Bone marrow (tissue), 2 donors: ENCODE measurements around the gene AUTS2.
A peak's percentile ranks its signal among the peaks of the same experiment; 100 is the strongest.

Source experiments
- DNase-seq, 2 donors: peaks; one replicate each; lab custom pipeline; 2025; lab: John Stamatoyannopoulos, UW

AUTS2 gene

DNA sequence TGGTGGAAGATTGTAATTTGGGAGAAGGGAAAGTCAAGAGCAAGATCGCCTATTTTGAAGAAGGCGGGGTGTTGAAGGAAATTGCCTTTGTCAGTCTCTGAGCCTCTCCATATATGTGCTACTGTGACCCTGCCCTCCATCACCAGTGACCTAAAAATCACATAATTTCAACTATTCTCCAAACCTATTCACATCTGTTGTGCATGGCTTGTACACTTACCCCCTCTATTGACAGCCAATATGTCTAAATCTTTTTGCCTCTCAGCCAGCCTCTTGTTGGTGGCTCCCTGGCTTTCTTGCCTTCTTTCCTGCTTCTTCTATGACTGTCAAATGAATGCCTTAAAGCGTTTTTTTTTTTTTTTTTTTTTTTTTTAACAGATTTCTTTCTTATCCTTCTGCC lies 295.6 kb downstream of the AUTS2 start:
- DNase-seq: peak in 1 of 2 donors; percentile 50

DNA sequence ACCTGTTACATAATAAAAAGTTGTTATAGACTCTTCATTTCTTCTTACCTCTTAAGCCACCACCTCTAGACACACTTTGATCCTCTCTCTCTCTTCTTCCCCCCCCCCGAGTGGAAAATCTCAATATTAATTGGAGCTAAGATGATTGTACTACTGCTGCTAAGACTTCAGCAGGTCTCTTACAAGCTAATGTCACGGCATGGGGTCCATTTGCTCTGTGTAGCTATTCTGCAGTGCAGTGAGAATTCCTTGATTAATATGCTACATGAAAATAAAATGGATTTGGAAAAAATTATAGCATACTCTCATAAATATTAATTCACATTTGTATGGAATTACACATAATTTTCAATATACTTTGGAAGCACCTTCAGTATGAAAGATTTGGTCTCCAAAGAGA lies 297.2 kb downstream of the AUTS2 start:
- DNase-seq: no peak

DNA sequence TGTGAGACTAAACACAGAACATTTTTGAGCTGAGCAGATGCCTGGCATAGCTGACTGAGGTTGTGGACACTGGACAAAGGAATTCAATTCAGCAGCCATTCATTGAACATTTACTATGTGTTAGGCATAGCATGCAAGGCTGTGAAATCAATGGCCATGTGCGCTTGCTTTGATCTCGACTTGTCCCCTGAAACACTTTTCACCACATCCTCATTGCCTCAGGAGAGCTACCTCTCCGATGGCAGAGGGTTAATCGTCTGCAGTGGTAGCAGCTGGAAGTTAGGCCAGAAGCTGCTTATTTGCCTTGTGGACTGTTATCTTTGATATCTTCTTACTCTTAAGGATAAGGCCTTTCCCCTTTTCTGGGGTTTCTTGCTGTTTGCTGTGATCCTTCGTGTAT lies 297.8 kb downstream of the AUTS2 start:
- DNase-seq: no peak

DNA sequence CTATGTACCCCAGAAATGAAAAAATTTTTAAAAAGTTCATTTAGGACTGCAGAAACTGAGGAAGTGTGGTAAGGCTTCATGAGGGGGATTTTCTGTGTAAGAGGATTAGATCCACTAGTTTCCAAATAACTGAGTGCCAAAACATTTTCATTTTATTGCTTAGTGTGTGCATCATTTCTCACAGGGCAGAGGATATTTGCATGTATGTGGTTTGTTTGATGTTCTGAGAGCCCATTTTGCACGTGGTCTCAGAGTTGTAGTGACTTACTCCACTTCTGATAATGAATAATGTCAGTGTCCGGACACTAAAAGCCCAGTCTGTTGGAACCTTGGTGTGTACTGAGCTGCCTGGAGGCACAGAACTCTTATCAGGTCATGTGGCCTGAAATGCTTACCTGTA lies 299.9 kb downstream of the AUTS2 start:
- no peak for DNase-seq

DNA sequence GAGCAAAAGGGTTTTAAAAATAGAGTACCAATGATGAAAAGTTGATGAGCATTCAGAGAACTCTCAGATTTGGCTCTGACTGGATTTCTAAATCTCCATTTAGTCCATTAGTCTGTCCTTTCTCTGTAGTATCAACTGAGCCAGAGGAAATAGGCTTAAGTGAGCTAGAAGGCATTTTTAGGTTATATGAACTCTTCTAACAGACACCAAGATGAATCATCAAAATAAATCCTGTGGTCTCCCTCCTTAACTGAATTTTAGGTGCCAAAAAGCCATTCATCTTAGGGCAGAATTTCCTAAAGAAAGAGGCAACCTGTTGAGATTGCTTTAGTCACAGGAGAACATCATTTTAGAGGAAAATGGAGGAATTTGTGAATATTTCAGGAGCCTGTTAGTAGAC lies 305.1 kb downstream of the AUTS2 start:
- peak in 1 of 2 donors; percentile 46 for DNase-seq

DNA sequence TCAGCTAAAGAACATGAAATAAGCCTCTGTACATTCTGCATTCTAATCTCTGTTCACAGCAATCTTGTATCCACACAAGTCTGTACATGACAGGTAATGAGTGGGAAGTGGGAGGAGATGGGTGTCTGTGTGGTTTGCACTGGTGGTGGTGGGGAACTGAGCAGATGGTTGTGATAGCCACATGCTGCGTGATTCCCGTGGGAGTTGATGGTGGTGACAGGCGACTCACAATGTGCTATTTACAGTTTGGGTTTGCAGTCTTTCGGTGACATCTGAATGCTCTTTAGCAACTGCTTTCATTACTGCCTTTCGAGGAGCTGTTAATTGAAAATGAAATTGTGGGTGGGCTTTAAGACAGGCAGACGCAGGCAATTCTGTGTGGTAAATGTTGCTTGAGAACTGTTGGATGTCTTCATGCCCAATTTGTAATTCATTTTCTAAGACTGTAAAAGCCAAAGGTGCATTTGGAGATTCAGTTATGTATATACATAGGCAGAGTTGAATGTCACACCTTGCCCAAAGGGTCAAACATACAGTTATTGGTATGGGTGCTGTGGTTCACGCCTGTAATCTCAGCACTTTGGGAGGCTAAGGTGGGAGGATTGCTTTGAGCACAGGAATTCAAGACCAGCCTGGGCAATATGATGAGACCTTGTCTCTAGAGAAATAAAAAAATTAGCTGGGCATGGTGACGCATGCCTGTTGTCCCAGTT lies 308.2 kb downstream of the AUTS2 start:
- DNase-seq: peak in 1 of 2 donors; percentile 57

DNA sequence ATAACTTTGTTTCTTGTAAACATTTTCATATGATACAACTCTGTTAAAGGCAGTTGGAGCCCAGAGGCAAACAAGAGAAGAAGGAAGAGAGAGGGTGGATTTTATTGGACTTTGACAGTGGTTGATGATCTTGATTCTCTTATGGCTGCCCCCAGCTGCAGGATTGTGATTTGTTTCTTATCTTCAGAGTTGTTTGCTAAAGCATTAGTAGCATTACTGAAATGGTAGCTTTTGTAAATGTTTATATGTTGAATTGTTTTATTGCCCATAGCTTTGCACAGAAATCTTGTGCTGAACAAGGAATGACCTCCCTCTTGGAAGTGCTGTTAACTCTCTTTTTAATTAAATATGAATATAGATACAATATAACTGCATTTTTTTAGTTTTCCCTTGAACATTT lies 309.4 kb downstream of the AUTS2 start:
- no peak for DNase-seq

DNA sequence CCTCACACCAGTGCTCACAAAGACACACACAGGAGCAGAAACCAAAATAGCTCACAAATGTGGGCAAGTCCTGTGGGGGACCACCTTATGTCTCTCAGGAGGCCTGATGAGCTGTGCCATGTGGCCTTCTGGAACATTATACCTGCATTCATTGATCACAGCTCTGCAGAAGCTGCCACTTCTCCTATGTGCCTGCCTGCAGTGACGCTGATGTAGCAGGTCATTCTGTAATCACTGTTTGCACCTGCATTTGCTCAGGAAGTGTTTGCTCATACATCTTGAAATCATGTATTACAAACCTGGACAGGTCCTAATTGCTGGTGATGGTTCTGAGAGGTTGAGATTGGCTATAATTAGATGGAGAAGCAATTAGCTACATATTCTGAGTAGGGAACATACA lies 310.2 kb downstream of the AUTS2 start:
- DNase-seq: no peak

DNA sequence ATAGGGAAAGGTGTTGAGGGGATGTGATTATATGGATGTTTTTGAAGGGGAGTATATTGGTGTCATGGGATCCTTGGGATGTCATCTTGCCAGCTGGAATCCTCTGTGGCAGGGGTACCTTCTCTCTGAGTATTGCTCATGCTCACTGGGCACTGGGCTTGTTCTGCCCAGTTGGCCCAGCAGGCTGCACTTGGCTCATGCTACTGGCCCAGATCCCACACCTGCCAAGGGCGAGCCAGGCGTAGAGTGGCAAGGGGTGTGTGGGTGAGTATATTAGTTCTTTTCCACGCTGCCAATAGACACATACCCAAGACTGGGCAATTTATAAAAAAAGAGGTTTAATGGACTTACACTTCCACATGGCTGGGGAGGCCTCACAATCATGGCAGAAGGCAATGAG lies 311.9 kb downstream of the AUTS2 start:
- no peak for DNase-seq

DNA sequence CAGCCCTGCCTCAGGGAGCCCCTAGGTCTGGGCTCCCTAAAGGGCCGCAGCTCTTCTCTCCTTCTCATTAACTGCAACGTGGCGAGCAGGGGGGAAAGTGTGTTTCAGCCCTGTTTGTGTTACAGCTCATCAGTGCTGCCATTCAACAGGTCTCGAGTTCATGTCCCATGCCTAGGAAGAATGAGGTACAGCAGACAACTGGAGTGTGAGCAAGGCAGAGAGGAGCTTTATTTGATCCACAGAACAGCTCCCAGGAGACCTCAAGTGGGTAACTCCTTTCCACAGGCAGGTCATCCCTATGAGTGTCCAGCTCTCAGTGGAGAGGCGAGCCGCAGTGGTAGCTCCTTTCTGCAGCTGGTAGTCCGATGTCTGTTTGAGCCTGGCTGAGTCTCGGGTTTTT lies 313.1 kb downstream of the AUTS2 start:
- no peak for DNase-seq

DNA sequence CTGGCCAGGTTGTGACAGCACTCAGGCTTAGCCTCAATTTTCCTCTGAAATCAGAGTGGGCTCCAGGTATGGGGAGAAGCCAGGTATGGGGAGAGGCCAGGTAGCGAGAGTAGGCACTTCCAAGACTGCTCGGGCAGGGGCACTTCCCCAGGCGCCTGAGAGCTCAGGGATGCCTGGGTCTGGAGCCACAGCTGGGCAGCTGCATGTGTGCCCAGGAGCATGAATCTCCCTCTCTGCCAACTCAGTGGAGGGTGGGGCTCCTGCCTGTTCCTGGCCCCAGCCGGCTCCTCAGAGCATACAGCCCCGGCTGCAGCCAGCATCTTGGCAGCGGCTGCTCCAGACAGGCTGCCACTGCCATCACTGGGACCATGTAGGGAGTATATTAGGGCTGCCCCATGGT lies 313.9 kb downstream of the AUTS2 start:
- no peak for DNase-seq

DNA sequence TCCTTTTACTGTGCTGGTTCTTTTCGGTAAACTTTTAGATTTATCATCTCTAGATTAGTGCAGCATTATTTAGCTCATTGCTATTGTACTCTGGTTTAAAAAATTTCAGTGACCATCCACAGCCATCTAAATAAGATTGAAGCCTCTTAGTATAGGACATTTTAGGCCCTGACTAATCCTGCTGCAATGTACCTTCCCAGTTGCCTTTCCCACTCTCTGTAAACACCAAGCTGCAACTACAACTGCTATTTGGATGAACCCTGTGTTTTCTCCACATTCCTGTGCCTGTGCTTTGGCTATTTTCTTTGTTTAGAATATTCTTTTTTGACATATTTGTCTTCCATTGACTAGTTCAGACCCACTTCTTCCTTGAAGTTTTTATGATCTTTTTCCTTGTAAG lies 314.6 kb downstream of the AUTS2 start:
- DNase-seq: no peak

DNA sequence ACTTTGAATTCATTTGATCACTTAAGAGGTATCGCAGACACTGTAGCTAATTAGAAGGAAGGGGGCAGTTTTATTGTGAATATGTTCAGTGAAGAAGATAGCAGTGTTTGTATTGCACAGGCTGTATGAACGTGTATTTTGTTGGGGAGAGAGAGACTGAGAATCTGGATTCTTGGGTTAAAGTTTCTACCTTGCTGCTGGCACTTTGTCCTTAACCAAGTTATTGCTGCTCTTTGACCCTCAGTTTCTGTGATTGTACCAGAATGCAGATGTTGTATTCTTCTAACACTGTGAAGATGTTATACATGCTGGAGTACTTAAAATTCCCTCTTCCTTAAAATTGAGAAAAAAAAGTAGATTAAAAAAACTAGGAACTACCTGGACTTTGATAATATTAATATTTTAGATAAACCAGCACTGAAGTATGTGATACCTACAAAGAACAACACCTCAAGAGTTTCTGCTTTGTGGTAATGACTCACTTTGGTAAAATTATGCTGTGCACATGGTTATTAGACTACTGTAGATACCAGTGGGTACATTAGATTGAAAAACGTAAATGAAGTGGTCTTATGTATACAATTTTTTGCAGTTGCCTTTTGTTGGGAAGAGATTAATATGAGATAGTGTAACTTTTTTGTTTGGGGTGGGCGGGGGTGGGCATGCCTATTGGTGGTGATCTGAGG lies 321.3 kb downstream of the AUTS2 start:
- no peak for DNase-seq

DNA sequence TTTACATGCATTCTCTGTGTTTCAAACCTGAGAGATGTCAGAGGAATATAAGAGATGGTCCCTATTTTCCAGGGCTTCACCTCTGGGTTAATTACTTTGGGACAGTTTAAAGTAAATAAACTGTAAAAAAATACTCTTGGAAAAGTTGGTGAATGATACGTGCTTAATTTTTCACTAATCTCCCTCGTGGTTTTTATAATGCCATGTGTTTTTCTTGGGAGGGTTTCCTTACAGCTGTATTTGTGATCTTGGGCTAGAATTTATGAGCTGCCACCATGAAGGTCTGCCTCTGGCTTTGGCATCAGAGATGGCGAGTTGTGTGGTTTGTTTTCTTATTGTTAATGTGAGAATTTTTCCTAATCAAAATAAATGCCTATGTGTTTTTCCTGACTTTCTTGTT lies 322.5 kb downstream of the AUTS2 start:
- DNase-seq: no peak

- no peak for DNase-seq
Observed at GRCh38 chr7:69922026-69922803, 323.9 kb downstream of the AUTS2 start.

DNA sequence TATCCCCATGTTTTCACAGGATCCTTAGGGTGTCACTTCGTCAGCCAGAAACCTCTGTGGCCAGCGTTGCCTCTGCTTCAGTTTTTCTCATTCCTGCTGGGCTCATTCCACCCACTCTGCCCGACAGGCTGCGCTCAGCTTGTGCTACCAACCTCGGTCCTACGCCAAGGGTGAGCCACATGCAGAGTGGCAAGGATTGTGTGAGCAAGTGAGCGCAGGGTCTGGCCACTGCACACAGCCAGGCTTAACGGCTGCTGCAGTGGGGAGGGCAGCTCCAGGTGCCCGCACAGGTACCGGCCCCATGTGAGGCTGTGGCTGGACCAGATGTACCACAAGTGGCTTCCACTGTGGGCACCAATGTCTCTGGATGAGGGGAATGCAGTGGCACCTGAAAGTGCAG lies 329.2 kb downstream of the AUTS2 start:
- no peak for DNase-seq

DNA sequence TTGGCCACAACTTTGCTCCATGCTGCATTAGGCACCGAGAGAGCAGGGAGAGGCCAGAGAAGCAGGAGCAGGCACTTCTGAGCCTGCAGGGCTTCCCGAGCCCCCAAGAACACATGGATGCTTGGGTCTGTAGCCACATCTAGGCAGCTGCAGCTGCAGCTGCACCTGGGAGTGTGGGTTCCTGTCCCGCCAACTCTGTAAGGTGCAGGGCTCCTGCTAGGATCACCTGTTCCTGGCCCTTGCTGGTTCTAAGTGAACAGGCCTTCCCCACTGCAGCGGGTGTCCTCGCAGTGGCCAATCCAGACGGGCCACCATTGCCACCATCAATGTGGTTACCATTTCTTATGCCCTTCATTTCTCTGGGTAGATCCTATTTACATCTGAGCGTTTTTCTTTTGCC lies 330.3 kb downstream of the AUTS2 start:
- no peak for DNase-seq

DNA sequence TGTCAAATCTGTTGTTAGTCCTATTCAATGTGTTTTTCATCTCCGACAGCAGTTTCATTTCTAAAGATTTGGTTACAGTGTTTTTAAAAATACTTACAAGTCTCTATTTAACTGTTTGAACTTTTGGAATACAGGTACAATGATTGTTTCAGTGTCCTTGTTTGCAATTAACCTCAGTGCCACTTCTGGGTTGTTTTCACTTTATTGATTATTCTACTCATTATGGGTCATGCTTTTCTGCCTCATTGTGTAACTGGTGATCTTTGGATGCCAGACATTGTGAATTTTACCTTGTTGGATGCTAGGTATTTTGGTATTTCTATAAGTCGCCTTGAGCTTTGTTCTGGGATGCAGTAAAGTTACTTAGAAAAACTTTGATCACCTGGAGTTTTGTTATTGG lies 331.3 kb downstream of the AUTS2 start:
- no peak for DNase-seq

GRCh38 chr7:69932034-69932628 lies 333.9 kb downstream of the AUTS2 start:
- DNase-seq: peak in 1 of 2 donors; percentile 7

GRCh38 chr7:69934144-69934903 lies 336.0 kb downstream of the AUTS2 start:
- DNase-seq: no peak

- no peak for DNase-seq
Observed at GRCh38 chr7:69935107-69935506, 336.8 kb downstream of the AUTS2 start.

GRCh38 chr7:69937097-69937496 lies 338.8 kb downstream of the AUTS2 start:
- DNase-seq: no peak
